Activated CD8-positive, alpha-beta memory T cell treated with anti-CD3 and anti-CD28 coated beads for 4 hours (primary cell): ENCODE results near the gene FXYD1.
"Not testable (repeated sequence)": the region's sequence is repeated elsewhere in the genome, so short reads cannot be mapped to it uniquely, and the experiment has no call there.

Source experiments
- DNase-seq, 2 donors: peaks; one replicate each; pipeline ENCODE4 v3.0.0-alpha.2; 2020; ENCODE audit warnings: low read depth in 2 of 2

The FXYD1 gene

DNA sequence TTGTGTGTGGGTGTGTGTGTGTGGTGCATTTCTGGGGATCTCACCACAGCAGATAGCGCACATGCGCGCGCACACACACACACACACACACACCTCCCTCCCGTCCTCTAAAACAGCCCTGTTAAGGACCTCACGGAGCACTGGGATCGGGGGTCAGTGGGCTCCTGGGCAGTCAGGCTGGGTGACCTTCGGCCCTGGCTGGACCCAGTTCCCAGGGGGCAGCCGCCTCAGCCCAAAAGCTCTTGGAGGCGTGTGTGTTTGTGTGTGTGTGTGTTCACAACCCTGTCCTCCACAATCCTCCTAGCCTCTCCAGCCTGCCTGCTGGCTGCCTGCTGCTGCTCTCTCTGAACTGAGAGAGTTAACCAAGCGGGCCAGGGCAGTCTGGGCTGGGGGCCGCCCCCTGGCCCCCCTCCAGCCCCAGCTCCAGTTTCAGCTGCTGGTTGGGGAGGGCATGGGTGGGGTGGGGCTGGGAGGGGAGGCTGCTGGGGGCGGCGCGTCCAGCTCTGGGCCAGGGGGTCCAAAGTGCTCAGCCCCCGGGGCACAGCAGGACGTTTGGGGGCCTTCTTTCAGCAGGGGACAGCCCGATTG is at the start of gene FXYD1:
Gene FXYD1, plus strand, starts transcription at position 520 of the 588 bp plus-strand sequence. CDS start 1,256 bp downstream, outside the sequence.
- no peak for DNase-seq

- DNase-seq: no peak
These were observed 49.1 kb upstream of the FXYD1 start for GRCh38 chr19:35089554-35089953.

GRCh38 chr19:35090160-35090505 is 48.5 kb upstream of the FXYD1 start:
- no peak for DNase-seq

GRCh38 chr19:35090506-35091214 is 48.0 kb upstream of the FXYD1 start:
- no peak for DNase-seq

GRCh38 chr19:35093430-35093829 is 45.2 kb upstream of the FXYD1 start:
- DNase-seq: no peak

DNA sequence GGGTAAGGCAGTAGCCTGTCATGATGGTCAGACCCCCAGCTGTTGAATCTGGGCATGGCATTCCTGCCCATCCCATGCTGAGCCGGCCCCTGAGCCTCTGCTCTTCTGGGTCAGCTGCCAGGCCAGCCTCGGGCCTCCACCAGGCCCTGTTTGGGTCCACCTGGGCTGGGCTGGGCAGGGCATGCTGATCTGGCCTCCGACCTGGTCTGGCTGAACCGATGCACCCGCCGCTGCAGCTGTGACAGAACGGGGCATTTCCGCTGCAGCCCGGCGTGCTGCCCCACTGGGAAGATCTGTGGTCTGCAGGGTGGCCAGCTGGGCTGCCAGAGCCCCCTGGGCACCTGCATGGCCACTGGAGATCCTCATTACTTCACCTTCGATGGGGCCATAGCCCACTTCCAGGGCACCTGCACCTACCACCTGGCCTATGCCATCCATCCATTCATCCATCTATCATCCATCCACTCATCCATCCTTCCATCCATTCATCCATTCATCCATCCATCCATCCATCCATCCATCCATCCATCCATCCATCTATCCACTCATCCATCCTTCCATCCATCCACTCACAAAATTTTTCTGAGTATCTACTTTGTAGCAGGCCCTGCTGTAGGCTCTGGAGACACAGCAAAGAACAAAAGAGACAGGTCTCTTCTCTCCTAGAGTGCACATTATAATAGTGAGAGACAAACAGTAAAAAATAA is 44.5 kb upstream of the FXYD1 start:
- no peak for DNase-seq

DNA sequence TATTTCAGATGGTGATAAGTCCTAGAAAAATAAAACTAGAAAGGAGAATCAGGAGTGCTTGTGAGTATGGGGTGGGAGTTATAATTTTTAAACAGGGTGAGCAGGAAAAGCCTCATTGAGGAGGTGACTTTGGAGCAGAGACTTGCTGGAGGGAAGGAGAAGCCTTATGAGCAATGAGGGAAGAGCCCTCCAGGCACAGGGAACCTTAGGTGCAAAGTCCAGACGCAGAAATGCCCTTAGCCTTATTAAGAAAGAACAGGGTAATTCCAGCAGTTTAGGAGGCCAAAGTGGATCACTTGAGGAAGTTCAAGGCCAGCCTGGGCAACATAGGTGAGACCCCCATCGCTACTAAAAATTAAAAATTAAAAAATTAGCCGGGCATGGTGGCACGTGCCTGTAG is 44.0 kb upstream of the FXYD1 start:
- no peak for DNase-seq

DNA sequence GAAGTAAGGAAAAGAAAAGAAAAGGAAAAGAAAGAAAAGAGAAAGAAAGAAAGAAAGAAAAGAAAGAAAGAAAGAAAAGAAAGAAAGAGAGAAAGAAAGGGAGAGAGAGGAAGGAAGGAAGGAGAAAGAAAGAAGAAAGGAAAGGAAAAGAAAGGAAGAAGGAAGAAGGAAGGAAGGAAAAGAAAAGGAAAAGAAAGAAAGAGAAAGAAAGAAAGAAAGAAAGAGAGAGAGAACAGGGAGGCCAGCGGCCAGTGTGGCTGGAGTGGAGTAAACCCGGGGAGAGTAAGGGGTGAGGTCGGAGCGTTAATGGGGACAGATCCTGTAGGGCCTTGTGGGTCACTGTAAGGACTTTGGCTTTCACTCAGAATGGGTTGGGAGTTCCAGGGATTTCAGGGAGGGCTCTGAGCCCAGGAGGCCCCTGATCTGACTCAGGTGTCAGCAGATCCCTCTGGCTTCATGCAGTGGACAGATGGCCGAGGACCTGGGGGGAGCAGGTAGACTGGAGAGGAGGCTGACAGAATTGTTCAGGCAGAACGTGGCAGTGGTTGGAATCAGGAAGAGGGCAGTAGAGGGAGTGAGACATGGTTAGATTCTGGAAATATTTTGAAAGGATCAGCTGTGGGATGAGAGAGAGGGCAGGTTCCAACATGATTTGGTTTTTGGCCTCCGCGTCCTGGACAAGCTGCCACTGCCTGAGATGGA is 42.8 kb upstream of the FXYD1 start:
- DNase-seq: no peak

DNA sequence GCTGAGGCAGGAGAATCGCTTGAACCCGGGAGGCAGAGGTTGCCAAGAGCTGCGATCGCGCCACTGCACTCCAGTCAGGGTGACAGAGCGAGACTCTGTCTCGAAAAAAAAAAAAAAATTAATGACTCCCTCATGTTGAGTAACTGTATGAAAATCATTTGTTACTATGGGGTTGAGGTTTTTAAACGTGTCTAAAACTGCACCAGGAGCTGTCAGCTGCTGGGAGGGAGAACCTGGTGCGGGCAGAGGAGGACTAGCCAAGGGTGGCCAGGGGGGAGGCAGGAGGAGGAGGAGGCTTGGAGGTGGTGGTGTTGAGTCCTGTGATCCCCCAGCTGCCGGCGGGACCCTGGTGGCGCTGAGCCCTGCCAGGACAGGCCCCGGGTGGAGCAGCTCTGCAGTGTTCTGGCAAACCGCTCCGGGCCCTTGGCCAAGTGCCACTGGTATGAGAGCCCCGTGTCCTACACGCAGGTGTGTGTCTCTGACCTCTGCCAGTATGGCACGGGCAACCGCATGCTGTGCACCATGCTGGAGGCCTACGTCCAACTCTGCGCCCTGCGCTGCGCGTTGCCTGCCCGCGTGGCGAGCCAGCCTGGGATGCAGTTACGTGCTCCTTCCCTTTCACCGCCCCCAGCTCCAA is 40.1 kb upstream of the FXYD1 start:
- DNase-seq: no peak

GRCh38 chr19:35099155-35099896 is 39.3 kb upstream of the FXYD1 start:
- DNase-seq: no peak

GRCh38 chr19:35099897-35100275 is 38.7 kb upstream of the FXYD1 start:
- DNase-seq: no peak

DNA sequence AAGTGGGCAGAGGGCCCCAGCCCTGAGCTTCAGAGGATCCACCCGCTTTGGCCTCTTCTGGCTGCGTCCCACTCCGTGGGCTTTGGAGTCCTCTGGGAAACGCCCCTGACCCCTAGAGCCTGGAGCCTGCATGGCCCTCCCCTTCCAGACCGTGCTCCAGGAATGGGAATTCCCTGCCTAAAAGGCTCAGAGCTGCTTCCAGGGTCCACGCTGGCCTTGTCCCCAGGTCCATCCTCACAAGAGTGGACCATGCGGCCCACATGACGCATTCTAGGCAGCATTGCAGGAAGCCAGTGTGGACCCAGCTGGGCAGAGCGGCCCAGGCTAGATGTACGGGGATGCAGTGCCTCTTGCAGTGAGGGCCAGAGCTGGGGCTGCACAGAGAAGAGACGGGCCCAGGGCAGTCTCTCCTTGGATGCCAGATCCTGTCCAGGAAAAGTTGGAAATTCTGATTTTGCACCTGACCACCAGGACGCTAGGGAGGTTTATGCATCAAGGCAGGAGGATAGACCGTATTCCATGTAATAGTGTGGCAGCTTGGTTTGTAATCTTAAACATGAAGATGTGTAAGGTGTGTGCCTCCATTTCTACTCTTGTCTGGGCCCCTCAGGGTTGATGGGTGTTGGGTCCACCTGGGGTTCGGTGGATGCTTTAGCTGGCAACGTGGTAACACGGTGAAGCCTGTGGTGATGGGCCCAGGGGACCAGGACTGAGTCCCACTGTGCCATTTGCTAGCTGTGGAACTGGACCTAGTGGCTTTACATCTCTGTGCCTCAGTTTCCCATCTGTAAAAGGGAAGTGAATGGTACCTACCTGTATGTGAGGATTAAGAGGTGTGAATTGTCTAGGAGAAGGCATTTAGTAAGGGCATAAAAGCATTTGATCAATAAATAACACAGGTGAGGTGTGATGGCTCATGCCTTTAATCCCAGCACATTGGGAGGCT is 37.8 kb upstream of the FXYD1 start:
- no peak for DNase-seq

DNA sequence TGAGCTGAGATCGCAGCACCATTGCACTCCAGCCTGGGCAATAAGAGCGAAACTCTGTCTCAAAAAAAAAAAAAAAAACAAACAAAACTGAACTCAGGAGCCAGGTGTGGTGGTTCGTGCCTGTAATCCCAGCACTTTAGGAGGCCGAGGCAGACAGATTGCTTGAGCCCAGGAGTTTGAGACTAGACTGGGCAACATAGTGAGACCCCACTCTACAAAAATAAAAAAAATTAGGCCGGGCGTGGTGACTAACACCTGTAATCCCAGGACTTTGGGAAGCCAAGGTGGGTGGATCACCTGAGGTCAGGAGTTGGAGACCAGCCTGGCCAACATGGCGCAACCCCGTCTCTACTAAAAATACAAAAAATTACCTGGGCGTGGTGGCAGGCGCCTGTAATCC is 36.7 kb upstream of the FXYD1 start:
- DNase-seq: not testable (repeated sequence)

DNA sequence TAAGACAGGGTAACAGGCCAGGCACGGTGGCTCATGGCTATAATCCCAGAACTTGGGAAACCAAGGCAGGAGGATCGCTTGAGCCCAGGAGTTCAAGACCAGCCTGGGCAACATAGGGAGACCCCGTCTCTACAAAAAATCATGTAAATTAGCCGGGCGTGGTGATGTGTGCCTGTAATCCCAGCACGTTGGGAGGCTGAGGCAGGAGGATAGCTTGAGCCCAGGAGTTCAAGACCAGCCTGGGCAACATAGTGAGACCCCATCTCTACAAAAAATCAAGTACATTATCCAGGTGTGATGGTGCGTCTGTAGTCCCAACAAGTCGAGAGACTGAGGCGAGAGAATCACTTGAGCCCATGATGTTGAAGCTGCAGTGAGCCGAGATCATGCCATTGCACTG is 35.0 kb upstream of the FXYD1 start:
- DNase-seq: not testable (repeated sequence)

DNA sequence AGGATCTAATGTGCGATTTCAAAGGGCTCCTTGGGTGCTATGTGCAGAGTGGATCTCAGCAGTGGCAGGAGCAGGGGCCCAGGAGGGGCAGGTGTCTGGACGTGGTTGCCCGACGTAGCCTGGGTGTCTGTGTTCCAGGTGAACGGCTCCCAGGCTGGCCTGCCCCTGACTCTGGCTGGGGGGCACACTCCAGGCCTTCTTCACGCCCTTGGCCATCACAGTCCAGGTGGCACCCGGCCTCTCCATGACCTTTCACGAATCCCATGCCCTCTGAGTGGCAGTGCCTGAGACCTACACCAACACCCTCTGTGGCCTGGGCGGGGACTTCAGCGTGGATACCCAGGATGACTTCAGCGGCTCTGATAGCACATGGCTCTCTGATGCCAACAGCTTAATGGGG is 34.3 kb upstream of the FXYD1 start:
- DNase-seq: no peak

DNA sequence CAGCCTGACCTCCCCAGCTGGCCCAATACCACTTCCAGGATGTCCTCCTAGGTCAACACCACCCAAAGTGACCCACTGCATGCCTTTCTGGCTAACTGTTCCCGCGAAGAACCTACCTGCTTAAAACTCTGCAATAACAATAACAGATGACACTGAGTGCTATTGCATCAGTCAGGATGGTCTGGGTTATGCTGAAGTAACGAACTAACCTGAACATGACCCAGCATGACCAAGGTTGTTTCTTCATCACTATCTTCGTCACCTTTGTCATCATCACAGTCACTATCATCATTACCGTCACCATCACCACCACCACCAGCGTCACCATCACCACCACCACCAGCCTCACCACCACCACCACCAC is 33.6 kb upstream of the FXYD1 start:
- no peak for DNase-seq

DNA sequence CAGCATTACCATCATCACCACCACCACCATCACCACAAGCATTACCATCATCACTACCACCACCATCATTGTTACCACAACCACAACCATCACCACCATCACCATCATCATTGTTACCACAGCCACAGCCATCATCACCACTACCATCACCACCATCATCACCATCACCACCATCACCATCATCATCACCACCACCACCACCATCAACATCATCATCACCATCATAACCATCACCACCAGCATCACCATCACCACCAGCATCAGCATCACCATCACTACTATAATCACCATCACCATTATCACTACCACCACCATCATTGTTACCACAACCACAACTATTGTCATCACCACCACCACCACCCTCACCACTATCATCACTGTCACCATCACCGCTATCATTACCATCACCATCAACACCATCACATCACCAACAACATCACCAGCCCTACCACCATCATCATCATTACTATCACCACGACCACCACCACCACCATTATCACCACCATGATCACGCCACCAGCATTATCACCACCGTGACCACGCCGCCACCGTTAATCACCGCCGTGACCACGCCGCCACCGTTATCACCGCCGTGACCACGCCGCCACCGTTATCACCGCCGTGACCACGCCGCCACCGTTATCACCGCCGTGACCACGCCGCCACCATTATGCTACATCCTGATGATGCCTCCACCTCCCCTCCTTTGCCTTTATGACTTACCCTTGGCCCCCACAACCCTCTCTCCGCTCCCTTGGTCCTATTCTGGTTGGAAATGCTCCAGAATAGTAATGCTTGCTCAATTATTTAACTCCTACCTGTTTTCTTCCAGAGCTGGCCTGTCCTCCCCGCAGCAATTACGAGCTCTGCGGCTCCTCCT is 33.0 kb upstream of the FXYD1 start:
- DNase-seq: no peak

- no peak for DNase-seq
These were observed 32.4 kb upstream of the FXYD1 start for GRCh38 chr19:35106291-35106583.

DNA sequence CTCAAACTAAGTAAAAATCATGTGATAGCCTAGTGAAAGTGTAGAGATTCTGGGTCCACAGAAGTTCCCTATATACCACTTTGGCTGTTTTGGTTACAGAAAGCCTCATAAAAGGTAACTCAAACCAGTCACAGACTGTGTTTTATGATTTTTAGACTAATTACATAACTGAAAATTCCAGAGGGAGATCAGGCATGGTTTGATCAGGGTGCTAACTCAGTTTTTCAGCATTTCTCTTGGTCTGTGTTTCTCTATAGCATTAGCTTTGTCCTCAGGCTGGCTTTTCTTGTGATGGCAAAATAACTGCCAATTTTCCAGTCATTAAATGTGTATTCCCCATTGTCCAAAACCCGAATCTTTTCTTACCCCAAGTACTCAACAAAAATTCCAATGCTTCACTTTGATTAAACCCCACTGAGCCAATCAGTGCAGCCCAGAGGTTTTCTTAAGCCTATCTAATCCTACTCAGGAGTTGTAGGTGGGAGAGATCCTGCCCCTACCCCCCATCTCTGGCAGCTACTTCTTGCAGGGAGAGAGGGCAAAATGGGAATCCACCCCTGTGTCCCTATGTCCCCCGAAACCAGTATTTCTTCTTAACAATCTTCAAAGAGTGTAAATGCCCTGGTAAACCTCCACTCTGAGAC is 31.6 kb upstream of the FXYD1 start:
- no peak for DNase-seq
